ENCODE measurements around the gene PEF1.

The PEF1 gene

GRCh38 chr1:31678681-31679080, 34.0 kb upstream of the PEF1 start:
- Mint-ChIP-seq H3K27ac (no peak overlapping the region), H3K36me3 (ENCODE audit: low read depth) (no peaks in the 10 kb centered on the region), H3K4me3 (no peak overlapping the region), H3K4me1 (ENCODE audit: low read depth) (no peaks in the 10 kb centered on the region), H3K9me3 (no peaks in the 10 kb centered on the region), H3K27me3 (peaks cover 13% of the 10 kb centered on the region)
- intact Hi-C loops (cut with micrococcal nuclease) = no loop called here

DNA sequence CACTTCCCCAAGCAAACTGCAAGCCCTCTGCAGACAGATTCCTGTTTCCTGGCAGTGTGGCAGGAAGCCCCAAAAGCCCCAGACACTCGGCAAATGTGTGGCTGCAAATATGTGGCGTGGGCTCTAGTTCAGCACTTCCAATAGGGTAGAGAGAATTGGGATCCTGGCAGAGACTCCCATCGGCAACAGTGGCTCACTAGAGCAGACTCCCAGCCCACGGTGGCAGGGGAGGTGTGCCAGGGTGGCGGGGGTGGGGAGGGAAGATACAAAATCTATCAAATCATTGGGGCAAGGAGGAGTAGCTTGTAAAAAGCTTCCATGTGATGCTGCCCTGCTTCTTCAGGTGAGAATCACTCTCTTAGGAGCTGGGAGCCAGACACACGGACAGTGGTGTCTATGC, 33.3 kb upstream of the PEF1 start:
- H3K27ac Mint-ChIP-seq = no peak overlapping the region
- intact Hi-C loops (cut with micrococcal nuclease) = no loop called here
- peaks cover 13% of the 10 kb centered on the region for H3K27me3 Mint-ChIP-seq
- no peaks in the 10 kb centered on the region for H3K9me3 Mint-ChIP-seq
- H3K4me1 Mint-ChIP-seq (ENCODE audit: low read depth) = no peaks in the 10 kb centered on the region
- H3K4me3 Mint-ChIP-seq = no peak overlapping the region
- no peaks in the 10 kb centered on the region for H3K36me3 Mint-ChIP-seq (ENCODE audit: low read depth)

- Mint-ChIP-seq H3K4me3 (no peak overlapping the region), H3K27me3 (peaks cover 11% of the 10 kb centered on the region), H3K36me3 (ENCODE audit: low read depth) (no peaks in the 10 kb centered on the region), H3K27ac (no peak overlapping the region), H3K9me3 (no peaks in the 10 kb centered on the region), H3K4me1 (ENCODE audit: low read depth) (no peaks in the 10 kb centered on the region)
- intact Hi-C loops (cut with micrococcal nuclease) = no loop called here
These were observed 32.7 kb upstream of the PEF1 start for GRCh38 chr1:31677401-31677800.

GRCh38 chr1:31675756-31676155, 31.1 kb upstream of the PEF1 start:
- peaks cover 23% of the 10 kb centered on the region for H3K27me3 Mint-ChIP-seq
- no peak overlapping the region for H3K27ac Mint-ChIP-seq
- H3K4me3 Mint-ChIP-seq = no peak overlapping the region
- intact Hi-C loops (cut with micrococcal nuclease) = no loop called here
- H3K9me3 Mint-ChIP-seq = no peaks in the 10 kb centered on the region
- no peaks in the 10 kb centered on the region for H3K4me1 Mint-ChIP-seq (ENCODE audit: low read depth)
- no peaks in the 10 kb centered on the region for H3K36me3 Mint-ChIP-seq (ENCODE audit: low read depth)

GRCh38 chr1:31675161-31675560, 30.5 kb upstream of the PEF1 start:
- no peaks in the 10 kb centered on the region for H3K9me3 Mint-ChIP-seq
- intact Hi-C loops (cut with micrococcal nuclease) = no loop called here
- peaks cover 3% of the 10 kb centered on the region for H3K4me1 Mint-ChIP-seq (ENCODE audit: low read depth)
- H3K27ac Mint-ChIP-seq = no peak overlapping the region
- H3K36me3 Mint-ChIP-seq (ENCODE audit: low read depth) = no peaks in the 10 kb centered on the region
- H3K4me3 Mint-ChIP-seq = no peak overlapping the region
- peaks cover 27% of the 10 kb centered on the region for H3K27me3 Mint-ChIP-seq

- H3K4me1 Mint-ChIP-seq (ENCODE audit: low read depth) = peaks cover 9% of the 10 kb centered on the region
- no peak overlapping the region for H3K4me3 Mint-ChIP-seq
- no peaks in the 10 kb centered on the region for H3K9me3 Mint-ChIP-seq
- H3K36me3 Mint-ChIP-seq (ENCODE audit: low read depth) = no peaks in the 10 kb centered on the region
- peaks cover 32% of the 10 kb centered on the region for H3K27me3 Mint-ChIP-seq
- intact Hi-C loops (cut with micrococcal nuclease) = no loop called here
- no peak overlapping the region for H3K27ac Mint-ChIP-seq
These were observed 29.9 kb upstream of the PEF1 start for GRCh38 chr1:31674626-31675025.

GRCh38 chr1:31673433-31673832, 28.8 kb upstream of the PEF1 start:
- H3K4me1 Mint-ChIP-seq (ENCODE audit: low read depth) = peaks cover 13% of the 10 kb centered on the region
- no peak overlapping the region for H3K27ac Mint-ChIP-seq
- peaks cover 39% of the 10 kb centered on the region for H3K27me3 Mint-ChIP-seq
- no peaks in the 10 kb centered on the region for H3K36me3 Mint-ChIP-seq (ENCODE audit: low read depth)
- no peak overlapping the region for H3K4me3 Mint-ChIP-seq
- no peaks in the 10 kb centered on the region for H3K9me3 Mint-ChIP-seq
- intact Hi-C loops (cut with micrococcal nuclease) = no loop called here

- no peak overlapping the region for H3K27ac Mint-ChIP-seq
- peaks cover 42% of the 10 kb centered on the region for H3K27me3 Mint-ChIP-seq
- intact Hi-C loops (cut with micrococcal nuclease) = no loop called here
- no peaks in the 10 kb centered on the region for H3K9me3 Mint-ChIP-seq
- peaks cover 13% of the 10 kb centered on the region for H3K4me1 Mint-ChIP-seq (ENCODE audit: low read depth)
- no peak overlapping the region for H3K4me3 Mint-ChIP-seq
- H3K36me3 Mint-ChIP-seq (ENCODE audit: low read depth) = no peaks in the 10 kb centered on the region
These were observed 28.3 kb upstream of the PEF1 start for GRCh38 chr1:31672986-31673385.

DNA sequence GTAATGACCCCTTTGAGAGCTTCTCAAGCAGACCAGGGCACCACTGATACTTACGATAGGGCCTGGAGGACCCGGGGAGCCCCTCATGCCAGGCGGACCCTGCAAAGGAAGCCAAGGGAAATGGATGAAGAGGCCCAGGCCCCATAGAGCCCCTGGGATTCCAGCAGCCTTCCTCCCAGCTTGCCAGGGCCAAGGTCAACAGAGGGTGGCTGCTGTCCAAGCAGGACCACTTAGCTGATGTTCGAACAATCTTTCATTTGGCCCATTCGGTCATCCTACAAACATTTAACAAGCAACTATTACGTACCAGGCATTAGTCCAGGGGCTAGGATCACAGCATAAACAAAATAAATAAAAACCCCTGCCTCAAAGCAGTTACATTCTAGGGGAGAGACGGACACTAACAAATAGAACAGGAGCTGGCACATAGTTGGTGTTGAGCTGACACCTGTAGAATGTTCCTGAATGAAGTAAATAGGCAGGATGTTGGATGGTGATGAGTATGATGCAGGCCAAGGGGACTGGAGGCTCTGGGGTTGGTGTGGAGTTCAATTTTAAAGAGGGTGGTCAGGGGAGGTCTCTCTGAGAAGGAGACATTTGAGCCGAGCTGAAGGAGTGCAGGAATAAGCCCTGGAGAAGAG, 27.0 kb upstream of the PEF1 start:
- Mint-ChIP-seq H3K4me3 (no peak overlapping the region), H3K27ac (no peak overlapping the region)
- intact Hi-C loops (cut with micrococcal nuclease) = no loop called here

DNA sequence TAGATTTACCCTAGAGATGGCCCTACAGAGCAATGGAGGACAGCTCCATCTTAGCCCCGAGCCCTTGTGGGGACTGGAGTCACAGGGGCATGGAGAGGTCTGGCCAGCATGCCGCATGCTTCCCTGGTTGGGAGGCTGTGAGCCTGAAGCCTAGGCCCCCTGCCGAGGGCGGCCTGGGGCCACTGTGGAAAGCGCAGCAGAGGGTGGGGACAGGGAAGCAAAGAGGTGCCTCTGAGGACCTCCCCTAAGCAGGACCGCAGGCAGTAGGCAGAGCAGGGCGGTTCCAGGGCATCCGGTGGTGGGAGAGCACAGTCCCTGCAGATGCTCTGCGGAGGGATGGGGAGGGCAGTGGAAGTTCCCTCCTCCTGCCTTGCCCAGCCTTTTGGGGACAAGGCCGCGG, 26.5 kb upstream of the PEF1 start:
- Mint-ChIP-seq H3K36me3 (ENCODE audit: low read depth) (no peaks in the 10 kb centered on the region), H3K4me1 (ENCODE audit: low read depth) (peaks cover 18% of the 10 kb centered on the region), H3K9me3 (no peaks in the 10 kb centered on the region), H3K4me3 (no peak overlapping the region), H3K27ac (no peak overlapping the region), H3K27me3 (peaks cover 45% of the 10 kb centered on the region)
- intact Hi-C loops (cut with micrococcal nuclease) = no loop called here

More for the DNA sequence above, 27.0 kb upstream of the PEF1 start:
- peaks cover 13% of the 10 kb centered on the region for H3K4me1 Mint-ChIP-seq (ENCODE audit: low read depth)
- no peaks in the 10 kb centered on the region for H3K36me3 Mint-ChIP-seq (ENCODE audit: low read depth)
- no peaks in the 10 kb centered on the region for H3K9me3 Mint-ChIP-seq
- peaks cover 45% of the 10 kb centered on the region for H3K27me3 Mint-ChIP-seq

DNA sequence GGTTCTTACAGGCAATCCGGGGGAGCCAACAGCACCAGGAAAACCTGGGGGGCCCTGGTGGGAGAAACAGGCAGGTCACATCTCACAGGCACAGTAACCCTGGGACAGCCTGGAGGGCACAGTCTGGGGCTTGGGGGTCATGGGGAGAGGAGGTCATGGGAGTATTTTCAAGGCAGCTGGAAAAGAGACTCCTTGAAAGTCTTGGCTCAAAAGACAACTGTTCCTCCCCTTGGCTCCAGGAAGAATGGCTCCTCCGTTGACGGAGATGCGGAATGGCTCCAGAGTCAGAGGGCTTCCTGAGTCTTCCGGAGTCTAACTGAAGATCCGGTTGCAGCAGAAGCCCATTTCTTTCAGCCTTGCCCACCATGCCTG, 25.9 kb upstream of the PEF1 start:
- no peak overlapping the region for H3K27ac Mint-ChIP-seq
- H3K4me3 Mint-ChIP-seq = no peak overlapping the region
- intact Hi-C loops (cut with micrococcal nuclease) = no loop called here

DNA sequence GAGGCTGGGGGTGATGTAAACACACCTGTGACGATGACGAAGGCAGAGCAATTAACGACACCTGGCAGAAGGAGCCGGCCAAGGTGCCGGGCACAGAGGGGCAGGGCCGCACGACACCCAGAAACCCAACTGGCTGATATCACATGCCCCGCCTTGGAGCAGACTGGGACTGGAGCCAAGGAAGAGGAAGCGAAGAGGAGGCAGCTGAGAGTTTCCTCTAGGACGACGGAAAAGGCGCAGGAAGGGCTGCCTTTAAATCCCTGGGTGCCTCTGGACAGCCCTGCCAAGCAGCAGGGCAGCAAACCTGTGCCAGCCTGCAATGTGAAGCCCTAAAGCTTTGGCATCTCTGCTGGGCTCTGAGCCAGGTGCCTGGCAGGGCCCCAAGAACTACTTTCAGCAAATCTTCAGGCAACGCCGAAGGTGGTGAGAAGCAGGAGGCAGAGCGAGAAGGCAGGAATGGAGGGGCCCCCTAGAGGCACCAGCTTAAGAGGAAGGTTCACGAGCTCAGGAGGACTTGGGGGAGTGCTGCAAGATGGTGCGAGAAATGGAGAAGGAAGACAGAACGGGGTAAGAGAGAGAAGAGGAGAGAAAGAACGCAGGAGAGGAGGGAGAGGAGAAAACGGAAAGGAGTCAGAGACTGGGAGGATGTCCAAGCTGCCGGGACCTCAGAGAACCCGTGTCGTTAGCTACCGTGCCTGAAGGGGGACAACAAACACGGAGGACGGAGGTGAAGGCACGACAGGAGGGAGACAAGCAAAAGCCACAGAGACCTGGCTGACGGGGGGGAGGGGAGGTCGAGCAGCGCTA, 25.3 kb upstream of the PEF1 start:
- no peak overlapping the region for H3K27ac Mint-ChIP-seq
- no peaks in the 10 kb centered on the region for H3K9me3 Mint-ChIP-seq
- H3K36me3 Mint-ChIP-seq (ENCODE audit: low read depth) = no peaks in the 10 kb centered on the region
- peaks cover 46% of the 10 kb centered on the region for H3K27me3 Mint-ChIP-seq
- intact Hi-C loops (cut with micrococcal nuclease) = loop anchor here (10.0 kb wide), 1 partner anchor 295 kb away; no protein-coding TSS in a partner anchor
- H3K4me3 Mint-ChIP-seq = no peak overlapping the region
- H3K4me1 Mint-ChIP-seq (ENCODE audit: low read depth) = peaks cover 18% of the 10 kb centered on the region

More for the DNA sequence above, 25.9 kb upstream of the PEF1 start:
- H3K9me3 Mint-ChIP-seq = no peaks in the 10 kb centered on the region
- H3K4me1 Mint-ChIP-seq (ENCODE audit: low read depth) = peaks cover 18% of the 10 kb centered on the region
- H3K36me3 Mint-ChIP-seq (ENCODE audit: low read depth) = no peaks in the 10 kb centered on the region
- peaks cover 47% of the 10 kb centered on the region for H3K27me3 Mint-ChIP-seq

DNA sequence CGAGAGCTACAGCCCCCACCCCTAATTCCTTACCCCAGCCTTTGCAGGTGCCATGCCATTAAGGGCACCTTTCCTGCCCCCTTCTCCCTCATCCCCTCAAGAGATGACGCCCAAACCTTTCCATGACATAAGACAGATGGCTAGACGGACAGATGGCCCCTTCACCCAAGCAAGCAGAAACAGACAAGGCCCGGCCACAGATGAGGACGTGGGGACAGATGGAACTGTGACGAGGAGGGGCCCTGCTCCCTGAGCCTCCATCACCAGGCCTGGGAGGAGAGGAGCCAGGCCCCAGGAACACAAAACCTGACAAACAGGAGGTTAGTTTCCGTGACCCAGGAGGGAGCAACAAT, 24.7 kb upstream of the PEF1 start:
- Mint-ChIP-seq H3K4me3 (no peak overlapping the region), H3K9me3 (no peaks in the 10 kb centered on the region), H3K4me1 (ENCODE audit: low read depth) (peaks cover 18% of the 10 kb centered on the region), H3K27me3 (peaks cover 49% of the 10 kb centered on the region), H3K27ac (no peak overlapping the region), H3K36me3 (ENCODE audit: low read depth) (no peaks in the 10 kb centered on the region)
- intact Hi-C loops (cut with micrococcal nuclease) = loop anchor here (10.0 kb wide), 1 partner anchor 295 kb away; no protein-coding TSS in a partner anchor

DNA sequence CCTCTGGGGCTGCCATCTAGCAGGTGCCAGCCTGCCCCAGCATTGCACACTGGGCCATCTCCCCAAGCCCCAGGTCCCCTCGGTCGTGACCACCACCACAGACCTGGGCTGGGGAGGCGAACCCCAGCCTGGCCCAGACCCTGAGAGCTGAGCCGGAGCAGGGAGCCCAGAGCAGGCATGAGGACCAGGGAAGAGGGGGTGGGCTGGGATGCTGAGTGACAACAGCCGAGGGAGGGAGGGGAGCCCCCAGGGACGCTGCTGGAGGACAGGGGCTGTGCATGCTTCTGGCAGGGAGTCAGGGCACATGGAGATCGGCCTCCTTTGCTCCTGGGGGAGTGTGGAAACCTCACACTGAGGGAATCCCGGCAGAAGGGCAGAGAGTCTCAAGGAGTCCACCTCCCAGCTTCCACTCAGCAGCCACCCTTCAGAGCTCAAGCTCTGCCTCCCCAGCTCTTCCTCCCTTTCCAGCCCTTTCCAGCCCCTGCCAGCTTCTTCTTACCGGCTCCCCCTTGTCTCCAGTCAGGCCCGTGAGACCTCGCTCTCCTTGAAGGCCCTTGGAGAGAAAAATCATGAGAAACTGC, 23.7 kb upstream of the PEF1 start:
- intact Hi-C loops (cut with micrococcal nuclease) = loop anchor here (10.0 kb wide), 1 partner anchor 296 kb away; no protein-coding TSS in a partner anchor

More for the DNA sequence above, 23.7 kb upstream of the PEF1 start:
- H3K27ac Mint-ChIP-seq = no peak overlapping the region
- peaks cover 50% of the 10 kb centered on the region for H3K27me3 Mint-ChIP-seq
- H3K4me1 Mint-ChIP-seq (ENCODE audit: low read depth) = peaks cover 18% of the 10 kb centered on the region
- no peaks in the 10 kb centered on the region for H3K9me3 Mint-ChIP-seq
- H3K4me3 Mint-ChIP-seq = no peak overlapping the region
- no peaks in the 10 kb centered on the region for H3K36me3 Mint-ChIP-seq (ENCODE audit: low read depth)
